ENCODE measurements around the gene ARHGEF4.

ARHGEF4 gene

DNA sequence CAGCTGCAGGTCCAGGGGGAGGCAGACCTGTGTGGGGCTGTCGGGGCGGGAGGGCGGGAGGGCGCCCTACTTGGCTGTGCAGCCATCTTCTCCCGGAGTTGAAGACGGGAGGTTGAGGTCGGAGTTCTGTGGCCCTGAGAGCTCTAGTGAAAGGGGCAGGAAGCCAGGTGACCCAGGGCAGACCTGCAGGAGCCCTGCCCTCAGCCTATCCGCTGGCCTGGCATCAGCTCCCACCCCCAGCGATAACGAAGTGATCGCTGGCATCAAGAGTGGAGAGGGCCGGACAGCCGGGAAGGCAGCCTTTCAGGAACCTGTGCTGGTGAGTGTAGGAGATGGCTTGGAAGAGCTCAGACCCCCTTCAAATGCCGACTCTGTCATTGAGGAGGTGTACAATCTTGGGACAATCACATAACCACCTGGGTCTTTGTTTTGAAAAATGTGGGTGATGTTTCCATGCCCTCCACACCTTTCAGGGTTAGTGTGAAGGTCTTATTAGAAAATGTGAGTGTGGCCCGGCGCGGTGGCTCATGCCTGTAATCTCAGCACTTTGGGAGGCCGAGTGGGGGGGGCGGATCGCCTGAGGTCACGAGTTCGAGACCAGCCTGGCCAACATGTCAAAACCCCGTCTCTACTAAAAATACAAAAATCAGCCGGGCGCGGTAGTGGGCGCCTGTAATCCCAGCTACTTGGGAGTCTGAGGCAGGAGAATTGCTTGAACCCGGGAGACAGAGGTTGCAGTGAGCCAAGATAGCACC, 1.3 kb downstream of the ARHGEF4 start:
- DNase-seq, result no peak

DNA sequence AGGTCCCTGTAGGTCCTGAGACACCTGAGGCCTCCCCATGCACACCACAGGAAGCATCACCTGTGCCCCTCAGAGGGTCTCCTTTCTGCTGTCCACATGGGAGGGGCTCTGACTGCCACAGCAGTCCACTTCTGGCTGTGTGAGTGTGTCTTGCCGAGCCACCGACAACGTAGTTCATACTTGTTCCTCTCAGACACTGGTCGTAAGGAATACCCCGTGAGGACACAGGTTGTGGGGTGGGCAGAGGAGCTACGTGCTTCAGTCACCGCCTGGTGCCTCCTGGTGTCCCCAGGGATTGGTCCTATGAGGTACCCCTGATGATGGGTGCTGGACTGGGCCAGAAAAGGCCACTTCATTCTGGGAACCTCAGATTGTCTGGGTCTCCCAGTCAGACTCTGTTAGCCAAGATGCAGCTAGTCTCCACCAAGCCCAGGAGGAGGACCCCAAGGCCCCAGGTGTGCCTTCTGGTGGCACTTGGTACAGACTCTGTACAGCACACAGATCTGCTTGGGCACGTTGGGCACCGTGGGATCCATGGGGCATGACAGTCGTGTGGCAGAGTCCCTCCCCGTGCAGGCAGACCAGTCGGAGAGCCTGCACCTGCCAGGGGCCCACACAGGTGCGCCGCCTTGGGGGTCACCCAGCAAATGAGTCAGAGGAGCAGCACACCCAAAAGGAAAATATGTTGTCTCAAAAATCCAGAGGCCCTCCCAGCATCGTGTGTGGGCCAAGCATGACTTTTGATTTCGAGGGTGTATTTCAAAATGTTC, 2.5 kb downstream of the ARHGEF4 start:
- DNase-seq, result no peak

DNA sequence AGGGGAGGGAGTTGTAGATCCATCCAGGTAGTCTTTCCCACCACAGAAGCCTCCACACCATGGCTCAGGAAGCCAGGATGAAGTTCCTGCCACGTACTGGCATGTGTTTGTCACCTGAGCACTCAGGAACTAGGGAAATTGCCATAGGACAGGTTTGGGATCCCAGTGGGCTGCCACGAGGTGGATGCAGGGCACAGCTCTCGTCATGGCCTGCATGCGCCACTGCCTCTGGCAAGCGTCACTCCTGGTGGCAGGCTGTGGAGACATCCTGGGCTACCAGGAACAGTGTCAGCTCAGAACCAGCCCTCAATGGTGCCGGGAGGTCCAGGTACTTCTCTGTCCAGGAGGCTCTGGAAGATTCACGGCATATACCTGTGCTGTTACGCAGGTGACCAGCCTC, 3.8 kb downstream of the ARHGEF4 start:
- no peak for DNase-seq

DNA sequence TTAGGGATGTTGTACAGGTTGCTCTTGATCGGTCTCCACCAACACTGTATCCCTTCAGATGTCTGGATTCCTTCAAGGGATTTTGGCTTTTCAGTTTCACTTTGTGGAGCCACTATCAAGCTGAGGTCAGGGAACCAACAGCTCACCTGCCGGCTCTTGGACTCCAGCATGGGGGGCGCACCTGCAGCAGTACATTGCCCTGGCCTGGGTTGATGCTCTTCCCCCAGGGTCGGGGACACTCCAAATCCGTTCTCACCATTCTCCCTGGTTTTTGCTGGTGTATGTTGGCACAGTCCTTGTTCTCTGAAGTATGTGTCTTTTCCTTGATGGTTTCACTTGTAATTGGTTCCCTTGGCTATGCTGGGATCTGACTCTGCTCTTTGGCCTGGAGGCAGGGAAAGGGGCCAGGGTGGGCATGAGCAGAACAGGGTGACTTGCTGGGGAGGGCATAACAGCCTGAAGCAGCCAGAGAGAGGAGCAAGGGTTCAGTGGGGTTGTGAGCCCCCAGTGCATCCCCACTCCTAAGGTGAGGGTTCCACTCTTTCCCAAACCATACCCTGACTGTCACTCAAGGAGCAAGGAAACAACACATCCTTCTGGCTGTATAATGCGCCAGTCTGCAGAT, 5.1 kb downstream of the ARHGEF4 start:
- no peak for DNase-seq

DNA sequence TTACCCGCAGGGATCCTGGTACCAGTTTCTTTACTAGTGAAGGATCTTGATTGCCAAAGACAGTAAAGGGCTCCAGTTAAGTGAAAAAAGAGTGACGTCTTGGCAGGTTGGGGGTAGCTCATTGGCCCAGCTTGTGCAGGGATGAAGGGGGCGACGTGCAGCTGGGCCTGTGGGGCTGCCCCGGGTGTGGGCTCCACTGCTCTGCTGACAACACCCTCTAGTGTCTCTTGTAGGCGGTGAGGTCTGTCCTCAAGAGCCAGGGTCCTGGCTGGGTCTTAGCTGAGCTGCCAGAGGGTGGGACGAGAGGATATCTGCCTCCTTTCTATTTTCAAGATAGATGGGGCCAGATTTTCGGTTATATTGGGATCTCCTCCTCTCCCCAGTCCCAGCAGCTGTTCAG, 6.1 kb downstream of the ARHGEF4 start:
- no peak for DNase-seq

DNA sequence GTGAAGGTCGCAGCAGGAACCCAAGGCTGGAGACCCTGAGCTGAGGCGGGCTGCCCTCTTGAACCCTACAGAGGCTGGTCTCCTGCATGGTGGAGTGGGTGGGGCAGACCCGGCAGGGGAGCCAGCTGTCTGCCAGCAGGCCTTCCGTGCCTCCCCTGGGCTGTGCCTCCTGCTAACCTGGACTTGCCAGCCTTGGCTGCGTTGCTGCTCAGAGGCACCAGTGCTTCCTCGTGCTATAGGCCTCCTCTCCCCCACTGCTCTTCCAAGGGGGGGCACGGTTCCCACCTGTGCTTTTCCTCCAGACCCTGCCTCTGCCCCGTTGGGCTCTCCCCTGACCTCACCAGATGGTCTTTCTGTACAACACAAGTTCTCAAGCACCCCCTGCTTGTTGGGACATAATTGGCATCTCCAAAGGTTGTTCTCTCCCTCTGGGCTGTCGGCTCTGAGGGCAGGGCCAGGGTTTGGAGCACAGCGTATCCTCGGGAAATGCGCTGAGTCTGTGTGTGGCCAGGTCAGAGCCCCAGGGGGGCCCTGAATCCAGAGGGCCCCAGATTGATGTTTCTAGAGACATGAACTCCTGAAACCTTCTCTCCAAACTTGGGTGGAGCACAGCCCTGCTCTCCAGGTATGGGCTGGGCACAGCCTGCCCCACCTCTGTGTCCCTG, 6.7 kb downstream of the ARHGEF4 start:
- no peak for DNase-seq

DNA sequence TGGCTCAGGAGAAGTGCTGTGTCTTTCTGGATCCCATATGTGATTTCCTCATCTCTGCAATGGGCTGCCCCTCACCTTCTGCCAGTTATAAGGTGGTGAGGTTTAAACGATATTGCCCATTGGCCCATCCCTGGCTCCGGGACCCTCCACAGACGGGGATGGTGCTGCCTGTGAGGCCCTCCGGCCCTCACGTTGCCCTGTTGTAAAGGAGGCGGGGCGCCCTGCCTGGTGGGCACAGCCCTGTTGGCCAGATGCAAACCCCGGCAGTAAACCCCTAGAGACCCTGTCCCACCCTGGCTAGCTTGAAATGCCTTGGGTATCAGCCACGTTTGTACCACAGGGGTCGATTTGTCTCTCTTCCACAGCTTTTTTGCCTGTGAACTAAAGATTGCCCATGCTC, 7.4 kb downstream of the ARHGEF4 start:
- DNase-seq, result no peak

DNA sequence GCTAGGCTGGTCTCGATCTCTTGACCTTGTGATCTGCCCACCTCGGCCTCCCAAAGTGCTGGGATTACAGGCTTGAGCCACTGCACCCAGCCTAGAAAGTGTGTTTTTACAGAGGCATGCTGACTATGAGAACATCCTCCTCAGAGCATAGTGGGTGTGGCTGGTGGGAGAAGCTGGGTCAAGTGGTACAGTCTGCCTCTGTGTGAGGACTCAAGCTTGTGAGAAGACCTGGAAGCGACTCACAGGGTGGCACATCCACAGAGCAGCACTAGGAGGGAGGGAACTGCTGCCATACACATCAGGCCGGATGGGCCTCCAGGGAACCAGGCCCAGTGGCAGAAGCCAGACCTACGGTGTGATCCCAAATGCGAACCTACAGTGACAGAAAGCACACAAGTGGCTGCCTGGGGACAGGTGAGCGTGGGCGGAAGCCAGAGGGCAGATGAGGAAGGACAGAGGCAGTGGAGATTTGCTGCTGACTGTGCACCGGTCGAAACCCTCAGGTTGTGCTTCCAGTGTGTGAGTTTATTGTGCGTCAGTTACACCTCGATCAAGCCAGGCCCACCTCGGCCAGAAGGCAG, 8.9 kb downstream of the ARHGEF4 start:
- DNase-seq, result no peak

DNA sequence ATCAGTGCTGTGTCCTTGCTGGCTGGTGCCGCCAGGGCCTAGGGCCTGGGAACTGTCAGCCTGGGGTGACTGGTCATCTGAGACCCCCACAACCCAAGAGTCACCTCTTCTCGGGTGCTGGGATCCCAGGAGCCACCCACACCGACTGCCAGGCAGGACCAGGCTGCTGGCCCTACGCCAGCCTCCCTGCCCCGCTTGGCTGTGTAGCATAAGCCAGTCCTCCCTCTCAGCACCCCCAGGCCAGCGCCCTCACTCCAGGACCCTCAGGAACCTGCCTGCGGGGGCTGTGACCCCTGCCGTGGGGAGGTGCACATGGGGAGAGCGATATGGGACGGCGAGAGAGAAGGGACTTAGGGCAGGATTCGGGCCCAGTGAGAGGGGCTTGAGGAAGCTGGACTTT, 9.5 kb downstream of the ARHGEF4 start:
- no peak for DNase-seq

DNA sequence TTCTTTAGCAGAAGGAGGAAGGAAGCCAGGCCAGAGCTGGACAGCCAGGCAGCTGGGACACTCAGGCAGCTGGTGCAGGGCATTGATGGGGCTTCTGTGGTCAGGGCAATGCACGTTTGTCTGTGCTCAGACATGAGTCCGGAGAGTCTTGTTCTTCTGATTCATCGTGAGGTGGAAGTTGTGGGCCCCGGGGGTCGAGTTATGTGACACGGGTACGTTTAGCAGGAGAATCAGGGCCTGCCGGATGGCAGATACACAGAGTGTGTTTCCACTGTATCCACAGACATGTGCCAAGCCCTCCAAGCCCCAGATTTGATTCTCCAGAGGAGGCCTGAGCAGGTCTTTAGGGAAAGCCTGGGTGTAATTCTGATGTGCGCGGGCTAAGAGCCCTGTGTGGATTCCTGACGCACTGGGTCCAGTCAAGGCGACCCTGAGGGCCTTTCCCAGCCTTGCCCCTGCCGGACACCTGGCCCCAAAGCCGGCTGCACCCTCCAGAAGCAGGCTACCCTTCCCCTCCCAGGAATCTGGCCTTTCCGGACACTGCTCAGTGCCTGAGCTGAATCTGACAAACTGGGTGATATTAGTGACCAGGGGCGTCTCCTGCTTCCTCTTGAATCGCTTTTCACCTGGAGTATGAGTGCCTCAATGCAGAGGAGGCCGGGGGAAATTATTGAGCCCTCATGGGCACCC, 10.1 kb downstream of the ARHGEF4 start:
- no peak for DNase-seq

DNA sequence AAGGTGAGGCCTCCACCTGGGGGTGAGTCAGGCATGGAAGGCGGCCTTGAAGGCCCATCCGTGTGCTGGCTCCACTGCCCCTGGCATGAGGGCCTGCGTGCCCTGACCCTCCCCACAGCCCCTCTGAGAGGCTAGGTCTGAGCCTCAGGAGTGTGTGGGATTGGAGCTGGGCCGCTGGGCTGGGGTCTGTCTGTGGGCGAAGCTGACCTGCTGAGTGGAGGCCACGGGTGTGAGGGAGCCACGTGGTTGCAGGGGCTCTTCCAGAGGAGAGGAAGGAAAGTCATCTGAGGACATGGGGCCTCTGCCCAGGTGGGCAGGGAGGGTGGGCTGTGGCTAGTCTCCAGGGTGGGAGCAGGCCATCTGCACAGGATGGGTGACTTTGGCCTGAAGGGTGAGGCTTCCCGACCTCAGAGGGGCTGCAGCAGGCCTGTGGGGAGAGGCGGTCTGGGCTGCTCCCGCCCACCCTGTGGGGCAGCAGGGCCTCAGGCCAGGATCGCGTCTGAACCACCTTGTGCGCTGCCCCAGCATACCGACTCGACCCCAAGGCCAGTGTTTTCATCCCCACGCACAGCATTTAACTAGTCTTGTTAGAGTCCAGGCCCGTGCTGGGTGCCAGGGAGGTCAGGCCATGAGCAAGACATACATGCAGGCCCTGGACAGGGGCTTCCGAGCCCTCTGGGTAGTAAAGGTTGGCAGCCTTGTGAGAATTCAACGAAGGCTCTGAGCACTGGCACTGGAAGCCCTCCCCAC, 11.2 kb downstream of the ARHGEF4 start:
- DNase-seq, result no peak

DNA sequence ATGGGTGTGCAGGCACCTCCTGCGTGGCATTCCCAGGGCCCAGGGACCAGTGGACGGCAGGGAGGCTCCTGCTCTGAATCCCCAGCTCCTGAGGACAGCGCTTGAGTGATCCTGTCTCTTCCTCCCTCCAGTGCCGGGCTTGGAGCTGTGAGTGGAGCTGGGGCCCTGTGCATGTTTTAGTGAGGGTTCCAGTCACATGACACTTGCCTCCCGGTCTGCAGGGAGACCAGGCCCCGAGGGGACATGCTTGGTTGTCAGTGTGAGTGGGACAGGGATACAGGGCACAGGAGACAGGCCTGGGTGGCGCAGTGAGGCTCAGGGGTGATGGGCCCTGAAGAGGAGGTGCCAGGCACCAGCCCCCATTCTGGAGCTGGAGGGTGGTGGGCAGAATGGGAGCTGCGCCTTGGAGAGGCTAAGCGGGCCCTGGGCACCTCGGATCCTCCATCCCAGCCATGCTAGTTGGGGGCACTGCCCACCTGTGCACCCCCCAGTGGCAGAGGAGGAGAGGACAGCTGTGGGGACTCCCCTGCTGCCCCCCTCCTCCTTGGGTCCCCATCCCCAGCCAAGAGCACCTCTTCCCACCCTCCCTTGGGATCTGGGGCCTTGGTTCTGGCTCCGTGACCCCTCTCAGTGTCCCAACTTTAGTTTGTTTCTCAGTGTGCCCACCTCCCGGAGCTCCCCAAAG, 12.0 kb downstream of the ARHGEF4 start:
- no peak for DNase-seq

DNA sequence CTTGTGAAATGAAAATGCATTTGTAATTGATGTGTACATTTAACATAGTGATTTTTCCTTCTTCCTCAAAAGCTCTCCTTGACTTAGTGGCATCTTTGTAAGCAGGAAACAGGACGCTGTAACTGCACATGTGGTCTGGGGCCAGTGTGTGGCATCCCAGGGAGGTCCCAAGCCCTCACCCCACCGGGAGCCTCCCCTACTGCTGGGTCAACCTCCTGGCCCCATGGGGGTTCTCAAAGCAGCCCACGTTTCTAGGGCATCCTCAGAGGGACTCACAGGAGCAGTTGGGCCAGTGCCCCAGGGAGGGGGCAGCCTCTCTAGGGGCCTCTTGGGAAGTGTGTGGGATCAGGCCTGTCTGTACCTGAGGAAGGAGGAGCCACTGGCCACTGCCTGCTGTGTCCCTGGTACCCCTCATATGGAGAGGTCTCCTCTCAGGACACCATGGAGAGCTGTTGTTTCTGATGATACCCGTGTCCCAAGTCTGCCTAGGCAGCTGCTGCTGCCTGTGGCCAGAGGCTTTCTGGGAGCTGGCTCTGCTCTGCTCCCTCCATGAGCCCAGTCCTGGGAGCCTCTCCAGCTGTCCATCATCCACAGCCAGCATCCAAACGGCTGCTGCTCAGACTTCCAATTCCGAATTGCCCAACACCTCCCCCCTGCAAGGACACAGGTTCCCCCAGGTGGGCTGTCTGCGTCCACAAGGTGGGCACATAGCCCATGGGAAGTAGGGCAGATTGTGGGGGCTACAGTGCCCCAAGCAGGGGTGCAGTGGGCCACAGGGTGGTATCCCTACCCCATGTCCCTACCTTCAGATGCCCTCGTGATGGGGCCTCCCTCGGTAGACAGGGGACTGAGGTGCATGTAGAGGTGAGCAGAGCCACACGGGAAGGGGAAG, 13.4 kb downstream of the ARHGEF4 start:
- no peak for DNase-seq

DNA sequence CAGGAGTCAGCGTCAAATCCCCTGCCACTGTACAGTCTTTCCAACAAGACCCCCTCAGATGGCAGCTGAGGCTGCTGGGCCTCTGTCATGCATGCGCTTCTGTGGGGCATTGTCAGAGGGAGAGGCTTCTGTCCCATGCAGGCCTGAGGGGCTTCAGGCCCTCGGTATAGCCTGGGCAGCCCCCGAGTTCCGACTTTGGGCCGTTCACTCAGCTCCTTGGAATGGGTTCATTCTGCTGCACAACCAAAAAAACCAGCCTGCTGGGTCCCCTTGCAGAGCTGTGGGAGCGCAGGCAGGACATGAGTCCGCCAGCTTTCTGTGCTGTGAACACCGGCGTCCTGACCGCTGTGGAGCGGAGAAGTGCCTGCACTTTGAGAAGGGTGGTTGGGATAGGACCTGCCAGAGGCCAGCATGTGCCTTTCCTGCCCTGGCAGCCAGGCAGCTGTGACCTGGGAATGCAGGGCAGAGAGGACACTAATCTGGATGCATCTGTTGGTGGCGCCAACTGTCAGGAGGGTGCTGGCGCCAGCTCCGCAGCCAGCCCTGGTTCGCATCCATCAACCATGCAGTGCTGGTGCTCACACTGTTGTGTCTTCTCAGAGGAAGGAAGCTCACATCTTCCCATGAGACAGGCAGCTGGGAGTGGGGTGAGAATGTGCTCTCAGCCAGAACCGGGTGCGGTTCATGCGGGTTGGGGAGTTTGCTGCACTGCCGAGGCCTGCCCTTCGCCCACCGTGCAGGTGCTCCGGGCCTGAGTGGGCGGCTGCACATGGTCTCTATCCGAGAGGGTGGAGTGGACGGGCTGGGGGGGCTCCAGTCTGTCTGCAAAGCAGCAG, 14.3 kb downstream of the ARHGEF4 start:
- no peak for DNase-seq

DNA sequence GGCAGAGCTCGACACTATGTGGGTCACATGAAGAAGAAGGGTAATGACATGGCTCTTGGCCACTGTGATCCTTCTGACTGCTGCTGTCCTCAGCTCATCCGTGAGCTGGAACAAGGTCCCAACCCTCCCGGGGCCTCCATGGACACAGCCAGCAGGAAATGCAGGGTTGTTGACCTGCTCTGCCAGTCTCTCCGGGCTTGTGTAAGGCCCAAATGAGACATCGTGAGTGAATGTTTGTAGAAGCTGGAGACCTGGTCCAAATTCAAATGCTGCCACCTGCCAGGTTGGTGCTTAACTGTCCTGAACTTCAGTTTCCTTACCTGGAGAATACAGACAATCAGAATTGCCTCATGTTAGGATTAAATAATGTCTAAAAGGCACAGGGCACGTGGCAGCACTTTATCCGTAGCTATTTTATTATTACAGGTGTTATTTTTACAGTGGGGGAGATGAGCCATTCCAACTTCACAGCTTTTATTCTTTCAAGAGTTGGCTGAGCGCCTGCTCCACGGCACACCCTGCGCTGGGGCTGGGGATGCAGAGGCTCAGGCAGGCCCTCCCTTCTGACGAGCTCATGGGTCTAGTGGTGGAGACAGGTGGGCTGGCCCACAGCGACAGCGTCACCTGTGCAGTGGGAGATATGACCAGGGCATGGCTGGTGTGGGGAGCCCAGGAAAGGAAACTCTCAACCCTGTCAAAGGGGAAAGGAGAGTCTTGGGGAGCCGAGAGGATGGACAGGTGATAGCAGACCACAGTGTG, 15.1 kb downstream of the ARHGEF4 start:
- no peak for DNase-seq

DNA sequence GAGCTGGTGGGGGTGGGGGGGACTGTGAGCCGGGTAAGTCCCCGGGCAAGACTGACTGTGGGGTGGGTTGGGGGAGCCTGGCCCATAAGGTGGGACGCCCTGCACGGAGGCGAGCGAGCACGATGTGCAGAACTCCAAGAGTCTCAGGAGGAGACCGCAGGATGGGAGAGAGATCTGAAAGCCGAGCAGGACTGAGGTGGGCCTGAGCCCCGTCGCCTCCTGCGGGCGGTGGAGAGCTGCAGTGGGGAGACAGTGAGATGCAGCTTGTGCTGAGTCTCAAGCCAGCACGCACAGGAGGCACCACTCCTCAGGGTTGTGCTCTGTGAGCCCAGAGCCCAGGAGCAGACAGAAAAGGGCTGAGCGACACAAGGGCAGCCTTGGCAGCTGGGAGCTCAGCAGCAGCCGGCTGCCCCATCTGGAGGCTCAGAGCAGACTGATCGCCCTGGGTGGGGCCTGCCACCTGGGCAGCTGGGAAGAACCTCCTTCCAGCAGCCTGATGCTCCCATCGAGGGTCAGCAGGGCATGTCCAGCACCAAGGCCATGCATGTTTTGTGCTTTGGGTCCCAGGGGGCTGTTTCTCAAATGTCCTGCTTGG, 15.9 kb downstream of the ARHGEF4 start:
- DNase-seq, result no peak

DNA sequence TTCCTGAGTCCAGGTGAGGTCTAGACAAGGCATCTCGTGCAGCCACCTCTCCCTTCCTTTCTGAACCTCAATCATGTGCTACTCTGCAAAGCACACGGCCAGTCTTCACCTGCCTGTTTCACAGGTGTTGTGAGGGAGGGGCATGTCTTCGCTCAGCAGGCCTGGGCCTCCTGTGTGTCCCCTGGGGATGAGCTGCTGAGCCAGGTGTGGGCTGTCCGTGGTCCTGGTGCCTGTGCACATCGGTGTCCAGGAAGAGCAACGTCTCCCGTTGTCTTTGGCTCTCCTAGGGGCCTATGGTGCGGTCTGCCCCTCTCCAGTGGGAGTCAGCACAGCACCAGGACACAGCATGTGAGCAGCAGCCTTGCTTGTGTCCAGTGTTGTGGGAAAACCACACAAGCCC, 16.7 kb downstream of the ARHGEF4 start:
- DNase-seq, result no peak

DNA sequence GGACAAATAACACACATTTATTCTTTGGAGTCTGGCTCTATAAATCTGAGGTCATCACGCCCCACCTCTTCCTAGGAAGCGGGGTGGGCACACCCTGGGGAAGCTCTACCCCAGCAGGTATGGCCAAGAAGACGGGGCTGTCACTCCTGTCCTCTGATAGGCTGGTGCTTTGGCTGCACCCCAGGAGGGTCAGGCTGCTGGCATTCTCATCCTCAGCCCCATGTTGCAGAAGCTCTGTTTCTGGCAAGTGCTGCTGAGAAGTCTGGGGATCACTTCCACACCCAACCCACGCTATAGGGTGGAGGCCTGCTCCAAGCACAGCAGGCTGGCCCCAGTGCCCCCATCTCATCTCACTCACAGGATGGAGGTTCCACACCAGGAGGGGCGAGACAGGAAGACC, 17.6 kb downstream of the ARHGEF4 start:
- DNase-seq, result no peak

Measured in activated CD4-positive, alpha-beta T cell treated with anti-CD3 and anti-CD28 coated beads, Interleukin-2, amount 50 U/mL, for 1 hour (primary cell).